Stimulated activated CD8-positive, alpha-beta memory T cell treated with anti-CD3 and anti-CD28 coated beads, Interleukin-12 subunit alpha, Interleukin-12 subunit beta, amount 100 ng/mL, for 24 hours (primary cell): ENCODE results near the gene NAMPT.
"Not testable (repeated sequence)": the region's sequence is repeated elsewhere in the genome, so short reads cannot be mapped to it uniquely, and the experiment has no call there.

Experiments used
- DNase-seq: peaks from one replicate; pipeline ENCODE4 v3.0.0-alpha.2; 2020; ENCODE audit errors: extremely low read depth

The NAMPT gene

GRCh38 chr7:106304568-106304967, 19.8 kb upstream of the NAMPT start:
- no peak for DNase-seq

- DNase-seq, result not testable (repeated sequence)
Measured at GRCh38 chr7:106298631-106299030, 13.8 kb upstream of the NAMPT start.

GRCh38 chr7:106298155-106298554, 13.4 kb upstream of the NAMPT start:
- not testable (repeated sequence) for DNase-seq

GRCh38 chr7:106294334-106294733, 9.6 kb upstream of the NAMPT start:
- DNase-seq, result no peak

- no peak for DNase-seq
Measured at GRCh38 chr7:106291247-106291646, 6.5 kb upstream of the NAMPT start.

- DNase-seq, result no peak
Measured at GRCh38 chr7:106290319-106290718, 5.5 kb upstream of the NAMPT start.

GRCh38 chr7:106289848-106290247, 5.1 kb upstream of the NAMPT start:
- DNase-seq, result no peak

GRCh38 chr7:106288263-106288662, 3.5 kb upstream of the NAMPT start:
- DNase-seq, result no peak

- DNase-seq, result no peak
Measured at GRCh38 chr7:106287786-106288185, 3.0 kb upstream of the NAMPT start.

GRCh38 chr7:106285855-106286492, 1.2 kb upstream of the NAMPT start:
- DNase-seq, result peak; percentile 10

GRCh38 chr7:106285051-106285854, 470 bp upstream of the NAMPT start:
- DNase-seq, result peak; percentile 99

- peak; percentile 33 for DNase-seq
Measured at GRCh38 chr7:106283831-106284713, 711 bp downstream of the NAMPT start.

- no peak for DNase-seq
Measured at GRCh38 chr7:106283501-106283830, 1.3 kb downstream of the NAMPT start.

GRCh38 chr7:106282852-106283251, 1.9 kb downstream of the NAMPT start:
- DNase-seq, result no peak

- DNase-seq, result no peak
Measured at GRCh38 chr7:106282390-106282789, 2.4 kb downstream of the NAMPT start.

- DNase-seq, result no peak
Measured at GRCh38 chr7:106281585-106282318, 3.0 kb downstream of the NAMPT start.

- no peak for DNase-seq
Measured at GRCh38 chr7:106281127-106281526, 3.7 kb downstream of the NAMPT start.

GRCh38 chr7:106279425-106280197, 5.2 kb downstream of the NAMPT start:
- no peak for DNase-seq

GRCh38 chr7:106278695-106279094, 6.1 kb downstream of the NAMPT start:
- DNase-seq, result no peak

GRCh38 chr7:106277976-106278375, 6.8 kb downstream of the NAMPT start:
- no peak for DNase-seq

- DNase-seq, result no peak
Measured at GRCh38 chr7:106276513-106276912, 8.3 kb downstream of the NAMPT start.
